B cell (primary cell): ENCODE results near the gene TUBA3D.
"Not testable (repeated sequence)": the region's sequence is repeated elsewhere in the genome, so short reads cannot be mapped to it uniquely, and the experiment has no call there.

Source experiments
- EZH2 ChIP-seq: IDR thresholded peaks from 2 replicates; pipeline ENCODE4 v1.6.1; 2012; ENCODE audit warnings: borderline replicate concordance, low read depth, mild to moderate bottlenecking, moderate library complexity, low read length; ENCODE audit not compliant: insufficient read depth, poor library complexity, severe bottlenecking
- TF ChIP-seq, protein P1 (sequence below): fragments of 200-600 bp; IDR thresholded peaks from one replicate; pipeline ENCODE4 v1.8.0; 2022; ENCODE audit warnings: antibody characterized with exemption, mild to moderate bottlenecking

DNA sequence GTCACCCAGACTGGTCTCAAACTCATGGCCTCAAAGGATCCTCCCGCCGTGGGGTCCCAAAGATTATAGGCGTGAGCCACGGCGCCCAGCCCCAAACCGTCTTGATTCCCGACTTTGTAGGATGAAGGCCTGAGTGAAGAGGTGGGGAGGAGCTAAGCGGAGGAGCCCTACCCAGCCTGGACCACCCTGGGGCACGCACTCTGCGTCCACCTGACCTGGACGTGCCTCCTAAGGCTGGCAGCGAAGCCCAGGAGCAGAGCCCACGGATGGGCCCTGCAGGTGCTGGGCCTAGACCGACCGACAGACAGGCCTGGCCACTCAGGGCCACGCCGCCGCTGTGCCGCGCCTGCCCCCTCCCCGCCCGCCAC is 15.5 kb downstream of the TUBA3D start:
- TF ChIP-seq, protein P1, sequence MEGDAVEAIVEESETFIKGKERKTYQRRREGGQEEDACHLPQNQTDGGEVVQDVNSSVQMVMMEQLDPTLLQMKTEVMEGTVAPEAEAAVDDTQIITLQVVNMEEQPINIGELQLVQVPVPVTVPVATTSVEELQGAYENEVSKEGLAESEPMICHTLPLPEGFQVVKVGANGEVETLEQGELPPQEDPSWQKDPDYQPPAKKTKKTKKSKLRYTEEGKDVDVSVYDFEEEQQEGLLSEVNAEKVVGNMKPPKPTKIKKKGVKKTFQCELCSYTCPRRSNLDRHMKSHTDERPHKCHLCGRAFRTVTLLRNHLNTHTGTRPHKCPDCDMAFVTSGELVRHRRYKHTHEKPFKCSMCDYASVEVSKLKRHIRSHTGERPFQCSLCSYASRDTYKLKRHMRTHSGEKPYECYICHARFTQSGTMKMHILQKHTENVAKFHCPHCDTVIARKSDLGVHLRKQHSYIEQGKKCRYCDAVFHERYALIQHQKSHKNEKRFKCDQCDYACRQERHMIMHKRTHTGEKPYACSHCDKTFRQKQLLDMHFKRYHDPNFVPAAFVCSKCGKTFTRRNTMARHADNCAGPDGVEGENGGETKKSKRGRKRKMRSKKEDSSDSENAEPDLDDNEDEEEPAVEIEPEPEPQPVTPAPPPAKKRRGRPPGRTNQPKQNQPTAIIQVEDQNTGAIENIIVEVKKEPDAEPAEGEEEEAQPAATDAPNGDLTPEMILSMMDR, result not testable (repeated sequence)
- not testable (repeated sequence) for TF ChIP-seq EZH2
